ENCODE measurements around the gene TM4SF5. TPM values are rescaled to one million over a fixed set of nuclear protein-coding genes. Genes with fewer than 3 reads are reported as not detected.

The TM4SF5 gene
- total RNA-seq, 1 experiment from 2014 or later, result not detected

GRCh38 chr17:4788159-4788806, 16.6 kb downstream of the TM4SF5 start:
- peak overlapping the region; percentile 80 for H3K4me3 Mint-ChIP-seq
- CTCF ChIA-PET, result interaction anchor here (0.7 to 3.2 kb wide), 15 partner anchors 8 to 285 kb away, joined by 3 to 27 read pairs (median 5); partner anchors contain the start of genes ARRB2, MED11, PLD2 and PSMB6
- no peak for TF ChIP-seq PREB (CRISPR knock-in tag; IDR thresholded peaks at IDR 0.05; ENCODE audit: borderline replicate concordance)
- no peak for TF ChIP-seq E2F1 (CRISPR knock-in tag; IDR thresholded peaks at IDR 0.05)
- no peak for TF ChIP-seq ATF6 (CRISPR knock-in tag; IDR thresholded peaks at IDR 0.05)
- TF ChIP-seq NR2C2 (CRISPR knock-in tag; IDR thresholded peaks at IDR 0.05), result no peak
- TF ChIP-seq SP1 (CRISPR knock-in tag; conservative IDR thresholded peaks at IDR 0.05), result no peak
- no peak overlapping the region for H3K27ac Mint-ChIP-seq
- no peak for DNase-seq (ENCODE audit: low spot score)
- POLR2A ChIA-PET, result no interaction called here
- H3K4me1 Mint-ChIP-seq, result peaks cover 33% of the 10 kb centered on the region
- no peaks in the 10 kb centered on the region for H3K36me3 Mint-ChIP-seq
- no peaks in the 10 kb centered on the region for H3K9me3 Mint-ChIP-seq
- peaks cover 57% of the 10 kb centered on the region for H3K27me3 Mint-ChIP-seq (ENCODE audit: low read depth)
- no peak; the same call in 1 of the 2 replicates for ATAC-seq

GRCh38 chr17:4788807-4789700, 17.4 kb downstream of the TM4SF5 start, which contains the start of gene GLTPD2:
TSS of gene GLTPD2 (plus strand) at chr17:4788964. CDS start at chr17:4789012, 48 bp downstream.
- DNase-seq (ENCODE audit: low spot score), result peak; percentile 34
- TF ChIP-seq ZNF219 (CRISPR knock-in tag; IDR thresholded peaks at IDR 0.05; ENCODE audit: borderline replicate concordance) (no peak), IRF2 (CRISPR knock-in tag; IDR thresholded peaks at IDR 0.05; ENCODE audit: borderline replicate concordance, low read depth) (no peak), GRHL2 (CRISPR knock-in tag; IDR thresholded peaks at IDR 0.05; ENCODE audit: insufficient replicate concordance, severe bottlenecking) (no peak), ZNF317 (CRISPR knock-in tag; IDR thresholded peaks at IDR 0.05; ENCODE audit: borderline replicate concordance, low read depth) (no peak), ZNF138 (CRISPR knock-in tag; conservative IDR thresholded peaks at IDR 0.05) (no peak), SMAD3 (CRISPR knock-in tag; IDR thresholded peaks at IDR 0.05; ENCODE audit: borderline replicate concordance) (no peak), GABPB1 (CRISPR knock-in tag; IDR thresholded peaks at IDR 0.05) (peak; percentile 24; the same call in 1 of the 2 replicates), ZNF532 (CRISPR knock-in tag; IDR thresholded peaks at IDR 0.05; ENCODE audit: borderline replicate concordance) (no peak), ZNF512 (CRISPR knock-in tag; IDR thresholded peaks at IDR 0.05; ENCODE audit: borderline replicate concordance) (no peak), SMAD4 (CRISPR knock-in tag; IDR thresholded peaks at IDR 0.05) (no peak), ARID4B (CRISPR knock-in tag; IDR thresholded peaks at IDR 0.05; ENCODE audit: borderline replicate concordance) (no peak)

More at GRCh38 chr17:4788807-4789700, 17.4 kb downstream of the TM4SF5 start, which contains the start of gene GLTPD2:
- Mint-ChIP-seq H3K27me3 (ENCODE audit: low read depth) (peaks cover 55% of the 10 kb centered on the region), H3K9me3 (no peaks in the 10 kb centered on the region), H3K4me3 (peak within 1 kb of the TSS; percentile 80), H3K36me3 (no peaks in the 10 kb centered on the region), H3K27ac (no peak within 1 kb of the TSS), H3K4me1 (peaks cover 33% of the 10 kb centered on the region)
- ATAC-seq, result peak; percentile 17
- POLR2A ChIA-PET, result no interaction called here
- CTCF ChIA-PET, result interaction anchor here (0.7 to 3.2 kb wide), 26 partner anchors 9 to 286 kb away, joined by 3 to 27 read pairs (median 5); partner anchors contain the start of genes ARRB2, C17orf107, MED11 and PLD2

Measured in WTC11 (cell line).